DOHH2 (cell line): Measurements from ENCODE around the gene COL4A3.

Experiments
- CTCF ChIP-seq: fragments of 200-600 bp; sonication (generic); IDR thresholded peaks from one replicate; pipeline ENCODE4 v1.5.1; 2014; ENCODE audit warnings: antibody characterized with exemption, mild to moderate bottlenecking, low read depth, low read length; ENCODE audit not compliant: poor library complexity, severe bottlenecking
- EZH2phosphoT487 ChIP-seq: fragments of 200-600 bp; sonication (generic); IDR thresholded peaks from 2 replicates; pipeline ENCODE4 v1.6.1; 2017; ENCODE audit warnings: borderline replicate concordance, mild to moderate bottlenecking, antibody characterized with exemption, low read length, moderate library complexity, mixed read lengths

- TF ChIP-seq CTCF, result no peak
- TF ChIP-seq EZH2phosphoT487, result no peak
Observed at GRCh38 chr2:227295806-227296205, 131.4 kb downstream of the COL4A3 start.
